Ammon's horn (tissue), 1 donor: ENCODE measurements around the gene DRC7.
"Not testable (repeated sequence)": the region's sequence is repeated elsewhere in the genome, so short reads cannot be mapped to it uniquely, and the experiment has no call there.

Experiments
- DNase-seq: peaks from one replicate; pipeline ENCODE4 v3.0.0-alpha.2; 2016; ENCODE audit warnings: low spot score

The DRC7 gene

GRCh38 chr16:57763285-57764005, 68.8 kb downstream of the DRC7 start:
- no peak for DNase-seq

GRCh38 chr16:57764006-57764340, 69.4 kb downstream of the DRC7 start:
- DNase-seq = no peak

GRCh38 chr16:57764341-57765159, 69.9 kb downstream of the DRC7 start:
- DNase-seq = no peak

- no peak for DNase-seq
These were observed 70.6 kb downstream of the DRC7 start for GRCh38 chr16:57765160-57765728.

- DNase-seq = no peak
These were observed 72.2 kb downstream of the DRC7 start for GRCh38 chr16:57766714-57767348.

- DNase-seq = no peak
These were observed 75.0 kb downstream of the DRC7 start for GRCh38 chr16:57769541-57770145.

- DNase-seq = no peak
These were observed 75.8 kb downstream of the DRC7 start for GRCh38 chr16:57770361-57770760.

GRCh38 chr16:57771141-57771785, 76.7 kb downstream of the DRC7 start:
- no peak for DNase-seq

GRCh38 chr16:57773019-57773418, 78.4 kb downstream of the DRC7 start:
- DNase-seq = no peak

- no peak for DNase-seq
These were observed 79.2 kb downstream of the DRC7 start for GRCh38 chr16:57773655-57774295.

- no peak for DNase-seq
These were observed 80.2 kb downstream of the DRC7 start for GRCh38 chr16:57774705-57775285.

- DNase-seq = peak; percentile 82
These were observed 81.3 kb downstream of the DRC7 start for GRCh38 chr16:57775661-57776469.

- DNase-seq = no peak
These were observed 84.1 kb downstream of the DRC7 start for GRCh38 chr16:57778658-57779057.

- not testable (repeated sequence) for DNase-seq
These were observed 85.2 kb downstream of the DRC7 start for GRCh38 chr16:57779836-57780235.

- no peak for DNase-seq
These were observed 86.7 kb downstream of the DRC7 start for GRCh38 chr16:57781349-57781740.
